IPS-15b (cell line): ENCODE results near the gene RUBCNL.

Source experiments
- H3K27me3 ChIP-seq: one replicate; pipeline ENCODE4 v1.6.1; 2013; ENCODE audit warnings: low read length; ENCODE audit not compliant: control insufficient read depth, insufficient read depth
- H3K36me3 ChIP-seq: one replicate; pipeline ENCODE4 v1.6.1; 2013; ENCODE audit warnings: low read length; ENCODE audit not compliant: control insufficient read depth, insufficient read depth
- H3K4me1 ChIP-seq: one replicate; pipeline ENCODE4 v1.6.1; 2013; ENCODE audit warnings: mild to moderate bottlenecking, low read length; ENCODE audit not compliant: control insufficient read depth, insufficient read depth
- H3K4me3 ChIP-seq: one replicate; pipeline ENCODE4 v1.5.1; 2013; ENCODE audit warnings: low read depth, low read length
- H3K9ac ChIP-seq: one replicate; pipeline ENCODE4 v1.6.1; 2013; ENCODE audit warnings: low read depth, mild to moderate bottlenecking, low read length
- H3K9me3 ChIP-seq: one replicate; pipeline ENCODE4 v1.6.1; 2013; ENCODE audit warnings: mild to moderate bottlenecking, low read length; ENCODE audit not compliant: control insufficient read depth, insufficient read depth

RUBCNL gene

GRCh38 chr13:46334035-46334822, 52.8 kb downstream of the RUBCNL start:
- no peak overlapping the region for H3K4me3 ChIP-seq

GRCh38 chr13:46332772-46333171, 54.3 kb downstream of the RUBCNL start:
- Histone ChIP-seq H3K36me3 (no peaks in the 10 kb centered on the region), H3K9ac (no peak overlapping the region), H3K9me3 (no peaks in the 10 kb centered on the region), H3K4me3 (no peak overlapping the region), H3K27me3 (no peaks in the 10 kb centered on the region), H3K4me1 (no peaks in the 10 kb centered on the region)

More at GRCh38 chr13:46334035-46334822, 52.8 kb downstream of the RUBCNL start:
- H3K27me3 ChIP-seq = no peaks in the 10 kb centered on the region
- H3K36me3 ChIP-seq = no peaks in the 10 kb centered on the region
- H3K9me3 ChIP-seq = no peaks in the 10 kb centered on the region
- H3K4me1 ChIP-seq = no peaks in the 10 kb centered on the region
- no peak overlapping the region for H3K9ac ChIP-seq

DNA sequence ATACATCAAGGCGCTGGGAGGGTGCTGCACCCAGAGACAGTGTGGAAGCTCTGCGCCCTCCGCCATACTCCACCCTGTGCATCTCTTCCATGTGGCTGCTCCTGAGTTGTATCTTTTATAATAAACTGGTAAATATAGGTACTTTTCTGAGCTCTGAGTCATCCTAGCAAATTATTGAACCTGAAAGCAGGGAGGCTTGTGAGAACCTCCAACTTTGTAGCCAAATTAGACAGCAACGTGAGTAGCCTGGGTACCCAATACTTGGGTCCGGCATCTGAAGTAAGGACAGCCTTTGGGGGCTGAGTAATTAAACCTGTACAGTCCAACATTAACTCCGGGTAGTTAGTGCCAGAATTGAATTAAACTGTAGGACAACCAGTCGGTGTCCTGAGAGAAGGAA, 57.4 kb downstream of the RUBCNL start:
- no peaks in the 10 kb centered on the region for H3K36me3 ChIP-seq
- no peak overlapping the region for H3K9ac ChIP-seq
- no peaks in the 10 kb centered on the region for H3K9me3 ChIP-seq
- no peak overlapping the region for H3K4me3 ChIP-seq
- H3K4me1 ChIP-seq = no peaks in the 10 kb centered on the region
- H3K27me3 ChIP-seq = no peaks in the 10 kb centered on the region

- H3K27me3 ChIP-seq = no peaks in the 10 kb centered on the region
- no peak overlapping the region for H3K9ac ChIP-seq
- no peak overlapping the region for H3K4me3 ChIP-seq
- no peaks in the 10 kb centered on the region for H3K4me1 ChIP-seq
- H3K36me3 ChIP-seq = no peaks in the 10 kb centered on the region
- no peaks in the 10 kb centered on the region for H3K9me3 ChIP-seq
These were observed 59.8 kb downstream of the RUBCNL start for GRCh38 chr13:46327246-46327645.

DNA sequence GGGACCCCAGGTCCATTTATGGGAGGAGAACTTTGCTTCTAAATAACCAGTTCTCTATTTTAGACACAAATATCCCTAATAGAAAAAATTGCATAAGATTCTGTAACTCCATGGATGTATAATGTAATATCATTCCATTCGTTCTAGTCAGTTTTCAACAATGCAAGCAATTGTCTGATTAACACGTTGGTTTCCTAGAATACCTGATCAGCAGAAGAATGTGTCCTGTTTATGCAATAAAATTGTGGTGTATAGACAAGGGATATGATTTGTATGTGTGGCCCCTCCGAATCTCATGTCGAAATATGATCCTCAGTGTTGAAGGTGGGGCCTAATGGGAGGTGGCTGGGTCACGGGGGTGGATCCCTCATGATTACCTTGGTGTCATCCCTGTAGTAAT, 62.1 kb downstream of the RUBCNL start:
- no peaks in the 10 kb centered on the region for H3K27me3 ChIP-seq

GRCh38 chr13:46321494-46322225, 65.4 kb downstream of the RUBCNL start:
- H3K4me1 ChIP-seq = no peaks in the 10 kb centered on the region
- H3K9me3 ChIP-seq = no peaks in the 10 kb centered on the region
- no peak overlapping the region for H3K4me3 ChIP-seq
- H3K9ac ChIP-seq = no peak overlapping the region
- no peaks in the 10 kb centered on the region for H3K36me3 ChIP-seq
- no peaks in the 10 kb centered on the region for H3K27me3 ChIP-seq

More for the DNA sequence above, 62.1 kb downstream of the RUBCNL start:
- H3K4me1 ChIP-seq = no peaks in the 10 kb centered on the region
- H3K36me3 ChIP-seq = no peaks in the 10 kb centered on the region
- H3K9ac ChIP-seq = no peak overlapping the region
- no peak overlapping the region for H3K4me3 ChIP-seq
- H3K9me3 ChIP-seq = no peaks in the 10 kb centered on the region

DNA sequence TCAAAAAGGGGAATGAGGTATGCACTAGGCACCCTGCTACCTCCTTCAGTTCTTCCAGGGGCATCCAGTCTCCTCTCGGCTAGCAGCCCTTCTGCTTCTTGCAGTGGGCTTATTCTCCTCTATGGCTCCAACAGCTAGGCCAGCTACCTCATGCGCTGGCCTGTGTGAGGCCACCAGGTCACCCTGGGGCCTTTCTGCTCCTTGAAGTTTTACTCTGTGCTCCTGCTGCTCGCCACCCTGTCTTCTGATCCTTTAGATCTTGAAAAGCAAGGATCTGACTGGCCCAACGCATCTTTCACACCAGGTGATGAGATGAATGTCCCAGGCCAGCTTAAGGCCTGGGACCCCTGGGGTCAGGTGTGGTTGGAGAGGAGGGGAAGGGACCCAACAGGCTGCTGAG, 66.2 kb downstream of the RUBCNL start:
- Histone ChIP-seq H3K4me3 (no peak overlapping the region), H3K36me3 (no peaks in the 10 kb centered on the region), H3K4me1 (no peaks in the 10 kb centered on the region), H3K9ac (no peak overlapping the region), H3K9me3 (no peaks in the 10 kb centered on the region), H3K27me3 (no peaks in the 10 kb centered on the region)

DNA sequence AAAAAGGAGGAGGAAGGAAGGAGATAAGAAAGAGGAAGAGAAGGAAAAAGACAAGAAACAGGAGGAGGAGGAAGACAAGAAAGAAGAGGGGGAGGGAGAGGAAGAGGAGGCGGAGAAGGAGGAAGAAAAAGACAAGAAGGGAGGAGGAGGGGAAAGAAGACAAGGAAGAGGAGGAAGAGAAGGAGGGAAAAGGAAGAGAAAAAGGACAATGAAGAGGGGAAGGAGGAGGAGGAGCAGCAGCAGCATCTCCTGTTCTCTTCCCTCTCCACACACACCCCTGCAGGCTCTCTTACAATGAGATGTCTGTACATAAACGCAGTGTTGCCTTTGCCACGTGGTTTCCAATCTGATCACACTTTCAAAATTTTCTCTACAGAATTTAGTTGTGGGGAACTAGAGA, 66.6 kb downstream of the RUBCNL start:
- Histone ChIP-seq H3K9me3 (no peaks in the 10 kb centered on the region), H3K36me3 (no peaks in the 10 kb centered on the region), H3K27me3 (no peaks in the 10 kb centered on the region), H3K4me3 (no peak overlapping the region), H3K9ac (no peak overlapping the region), H3K4me1 (no peaks in the 10 kb centered on the region)

GRCh38 chr13:46318986-46319385, 68.1 kb downstream of the RUBCNL start:
- H3K4me3 ChIP-seq = no peak overlapping the region
- H3K9me3 ChIP-seq = no peaks in the 10 kb centered on the region
- H3K36me3 ChIP-seq = no peaks in the 10 kb centered on the region
- H3K9ac ChIP-seq = no peak overlapping the region
- no peaks in the 10 kb centered on the region for H3K27me3 ChIP-seq
- H3K4me1 ChIP-seq = no peaks in the 10 kb centered on the region

GRCh38 chr13:46317120-46317519, 69.9 kb downstream of the RUBCNL start:
- Histone ChIP-seq H3K9ac (no peak overlapping the region), H3K27me3 (no peaks in the 10 kb centered on the region), H3K4me3 (no peak overlapping the region), H3K36me3 (no peaks in the 10 kb centered on the region), H3K4me1 (no peaks in the 10 kb centered on the region), H3K9me3 (no peaks in the 10 kb centered on the region)

DNA sequence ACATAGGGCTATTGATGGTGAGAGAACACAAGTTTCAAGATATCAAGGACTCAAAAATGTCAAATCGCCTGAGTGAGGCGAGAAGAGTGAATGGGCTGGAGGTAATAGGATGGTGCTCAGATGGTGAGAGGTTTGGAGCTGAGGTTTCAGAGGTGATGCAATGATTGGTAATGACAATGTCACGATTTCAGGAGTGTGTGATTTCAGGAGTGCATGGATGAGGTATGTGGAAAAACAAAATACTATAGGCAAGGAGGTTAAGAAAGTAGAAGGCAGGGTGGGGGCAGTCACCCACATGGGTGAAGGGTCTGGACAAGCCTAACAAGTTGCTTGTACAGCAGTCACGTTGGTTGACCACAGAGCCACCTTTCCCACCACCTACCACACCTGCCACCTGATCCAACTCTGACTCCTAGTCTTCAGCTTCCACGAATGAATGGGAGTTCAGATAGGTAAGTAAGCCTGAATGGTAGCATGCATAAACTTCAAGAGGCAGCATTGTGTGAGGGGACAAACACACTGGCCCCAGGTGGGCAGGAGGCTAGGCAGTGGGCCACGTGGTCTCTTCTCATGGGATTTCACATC, 71.5 kb downstream of the RUBCNL start:
- no peaks in the 10 kb centered on the region for H3K36me3 ChIP-seq
- H3K4me1 ChIP-seq = no peaks in the 10 kb centered on the region
- H3K27me3 ChIP-seq = no peaks in the 10 kb centered on the region
- H3K4me3 ChIP-seq = no peak overlapping the region
- H3K9me3 ChIP-seq = no peaks in the 10 kb centered on the region
- no peak overlapping the region for H3K9ac ChIP-seq

- H3K9me3 ChIP-seq = no peaks in the 10 kb centered on the region
- no peaks in the 10 kb centered on the region for H3K4me1 ChIP-seq
- no peaks in the 10 kb centered on the region for H3K27me3 ChIP-seq
- no peak overlapping the region for H3K9ac ChIP-seq
- no peaks in the 10 kb centered on the region for H3K36me3 ChIP-seq
- no peak overlapping the region for H3K4me3 ChIP-seq
These were observed 72.0 kb downstream of the RUBCNL start for GRCh38 chr13:46315036-46315435.
